ENCODE results near the gene POLR2J.

DNA sequence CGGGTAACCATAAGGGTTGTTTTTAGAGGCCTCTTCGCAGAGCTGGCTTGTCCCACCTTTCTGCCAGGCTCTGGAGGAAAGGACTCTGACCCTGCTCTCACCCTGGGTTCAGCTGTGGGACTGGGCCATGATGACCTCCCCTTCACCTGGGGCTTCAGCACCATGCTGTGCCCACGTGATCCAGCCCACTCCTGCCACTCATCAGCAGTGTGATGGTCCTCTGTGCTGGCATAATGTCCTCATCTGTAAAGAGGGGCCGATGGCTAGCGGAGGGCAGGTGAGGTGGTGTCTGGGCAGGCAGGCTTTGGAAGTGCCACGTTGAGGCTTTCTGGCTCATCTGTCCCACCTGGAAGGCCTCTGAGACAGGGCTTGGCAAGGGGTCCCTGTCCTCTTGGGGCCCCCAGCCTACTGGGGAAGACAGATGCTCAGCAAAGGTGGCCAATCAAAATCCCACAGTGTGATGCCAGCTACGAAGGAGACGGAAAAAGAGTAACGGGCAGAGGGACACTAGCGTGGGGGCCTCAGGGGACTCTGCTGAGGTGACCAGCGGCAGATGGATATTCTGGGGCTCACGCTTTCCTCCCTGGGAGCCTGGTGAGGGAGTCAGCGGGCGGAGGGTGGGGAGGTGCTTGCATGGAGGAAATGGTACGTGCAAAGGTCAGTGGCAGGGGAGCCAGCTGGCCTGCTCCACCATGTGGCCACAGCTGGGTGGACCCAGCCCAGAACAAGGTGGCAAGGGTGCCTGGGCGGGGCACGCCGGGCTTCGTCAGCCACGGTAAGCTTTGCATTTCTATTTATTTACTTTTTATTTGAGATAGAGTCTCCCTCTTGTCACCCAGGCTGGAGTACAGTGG lies 8.5 kb downstream of the POLR2J start:
- TF ChIP-seq GFI1B (tag by site-specific recombination; IDR thresholded peaks at IDR 0.05) (no peak), TRIM28 (IDR thresholded peaks at IDR 0.05; ENCODE audit: borderline replicate concordance, low read length) (no peak), YY1 (tag by site-specific recombination; IDR thresholded peaks at IDR 0.05) (no peak)

Measured in HEK293 (cell line).